ENCODE data around the gene LRRN4CL. TPM values are rescaled to one million over a fixed set of nuclear protein-coding genes. Genes with fewer than 3 reads are reported as not detected.

Gene LRRN4CL
- total and polyA plus RNA-seq, 7 donors = 1.8 to 4.8 (median 3.0) TPM

GRCh38 chr11:62671236-62671607 lies 18.1 kb downstream of the LRRN4CL start:
- H3K4me1 ChIP-seq = peaks cover 45% of the 10 kb centered on the region
- peak overlapping the region; percentile 98 for H3K4me3 ChIP-seq
- 0% methylated on average over 17 of the region's 17 CpGs for WGBS, 3 donors
- no peak for TF ChIP-seq CTCF (IDR thresholded peaks at IDR 0.05)
- H3K27ac ChIP-seq = peak overlapping the region; percentile 87
- H3K27me3 ChIP-seq (ENCODE audit: insufficient read depth in 3 of 3, low read length in 2 of 3) = no peaks in the 10 kb centered on the region
- intact Hi-C loops (cut with DNase I) = no loop called here
- DNase-seq (no peak), ATAC-seq (peak; percentile 12 to 45 (median 33))
- peaks cover 4 to 51% of the 10 kb centered on the region in 2 donors for H3K36me3 ChIP-seq (ENCODE audit: insufficient read depth in 1 of 2, low read depth in 1 of 2)
- H3K9me3 ChIP-seq = no peaks in the 10 kb centered on the region

- DNase-seq = no peak
- 41 to 69% (median 45%) methylated on average over 4 of the region's 4 CpGs for WGBS, 3 donors
- intact Hi-C loops (cut with DNase I) = no loop called here
- Histone ChIP-seq H3K4me1 (peaks cover 48% of the 10 kb centered on the region), H3K9me3 (no peaks in the 10 kb centered on the region), H3K27me3 (ENCODE audit: insufficient read depth in 3 of 3, low read length in 2 of 3) (no peaks in the 10 kb centered on the region), H3K27ac (peak overlapping the region; percentile 87), H3K4me3 (no peak overlapping the region), H3K36me3 (ENCODE audit: insufficient read depth in 1 of 2, low read depth in 1 of 2) (peaks cover 3 to 37% of the 10 kb centered on the region in 2 donors)
- ATAC-seq = no peak
- no peak for TF ChIP-seq CTCF (IDR thresholded peaks at IDR 0.05)
Measured at GRCh38 chr11:62669420-62670161, 19.7 kb downstream of the LRRN4CL start.

- Histone ChIP-seq H3K9me3 (no peaks in the 10 kb centered on the region), H3K27ac (no peak overlapping the region), H3K36me3 (ENCODE audit: insufficient read depth in 1 of 2, low read depth in 1 of 2) (peaks cover 3 to 31% of the 10 kb centered on the region in 2 donors), H3K27me3 (ENCODE audit: insufficient read depth in 3 of 3, low read length in 2 of 3) (no peaks in the 10 kb centered on the region), H3K4me1 (peaks cover 38% of the 10 kb centered on the region), H3K4me3 (peak overlapping the region; percentile 99)
- DNase-seq (no peak), ATAC-seq (no peak)
- intact Hi-C loops (cut with DNase I) = no loop called here
- 67 to 73% (median 72%) methylated on average over 2 of the region's 2 CpGs for WGBS, 3 donors
- TF ChIP-seq CTCF (IDR thresholded peaks at IDR 0.05) = no peak
Measured at GRCh38 chr11:62667460-62667859, 21.9 kb downstream of the LRRN4CL start.

- Histone ChIP-seq H3K27ac (peak overlapping the region; percentile 95), H3K4me1 (peaks cover 35% of the 10 kb centered on the region), H3K27me3 (ENCODE audit: insufficient read depth in 3 of 3, low read length in 2 of 3) (no peaks in the 10 kb centered on the region), H3K9me3 (no peaks in the 10 kb centered on the region), H3K4me3 (peak overlapping the region; percentile 99), H3K36me3 (ENCODE audit: insufficient read depth in 1 of 2, low read depth in 1 of 2) (peaks cover 3 to 42% of the 10 kb centered on the region in 2 donors)
- intact Hi-C loops (cut with DNase I) = no loop called here
- whole genome bisulfite sequencing, 3 donors = 31 to 43% (median 42%) methylated on average over 16 of the region's 16 CpGs
- ATAC-seq = no peak
- TF ChIP-seq CTCF (IDR thresholded peaks at IDR 0.05) = no peak
- no peak for DNase-seq
Measured at GRCh38 chr11:62666259-62666926, 22.9 kb downstream of the LRRN4CL start.
